ENCODE results near the gene CTSZ. TPM values are rescaled to one million over a fixed set of nuclear protein-coding genes. Genes with fewer than 3 reads are reported as not detected.
"Not testable (repeated sequence)": the region's sequence is repeated elsewhere in the genome, so short reads cannot be mapped to it uniquely, and the experiment has no call there.

CTSZ gene
- total RNA-seq, 2 experiments from 2014 or later, result 48.9 to 49.2 TPM

- ATAC-seq (ENCODE audit: low read depth), result no peak
- Mint-ChIP-seq H3K27me3 (peaks cover 16% of the 10 kb centered on the region), H3K27ac (no peak overlapping the region), H3K36me3 (no peaks in the 10 kb centered on the region), H3K4me3 (no peak overlapping the region), H3K9me3 (peaks cover 8% of the 10 kb centered on the region), H3K4me1 (no peaks in the 10 kb centered on the region)
- POLR2A ChIA-PET, result no interaction called here
- no peak for DNase-seq
Measured at GRCh38 chr20:58973179-58973578, 33.9 kb downstream of the CTSZ start.

GRCh38 chr20:58971429-58971828 lies 35.6 kb downstream of the CTSZ start:
- Mint-ChIP-seq H3K9me3 (peaks cover 8% of the 10 kb centered on the region), H3K4me3 (no peak overlapping the region), H3K4me1 (no peaks in the 10 kb centered on the region), H3K36me3 (no peaks in the 10 kb centered on the region), H3K27me3 (peaks cover 16% of the 10 kb centered on the region), H3K27ac (no peak overlapping the region)
- DNase-seq (no peak), ATAC-seq (ENCODE audit: low read depth) (no peak)
- POLR2A ChIA-PET, result no interaction called here

GRCh38 chr20:58970146-58970545 lies 36.9 kb downstream of the CTSZ start:
- peaks cover 16% of the 10 kb centered on the region for H3K27me3 Mint-ChIP-seq
- H3K27ac Mint-ChIP-seq, result no peak overlapping the region
- H3K36me3 Mint-ChIP-seq, result no peaks in the 10 kb centered on the region
- no peaks in the 10 kb centered on the region for H3K4me1 Mint-ChIP-seq
- DNase-seq (no peak), ATAC-seq (ENCODE audit: low read depth) (no peak)
- no peak overlapping the region for H3K4me3 Mint-ChIP-seq
- H3K9me3 Mint-ChIP-seq, result peaks cover 4% of the 10 kb centered on the region
- POLR2A ChIA-PET, result no interaction called here

- Mint-ChIP-seq H3K9me3 (peaks cover 3% of the 10 kb centered on the region), H3K4me1 (no peaks in the 10 kb centered on the region), H3K36me3 (no peaks in the 10 kb centered on the region), H3K4me3 (no peak overlapping the region), H3K27ac (no peak overlapping the region), H3K27me3 (peaks cover 22% of the 10 kb centered on the region)
- DNase-seq, result no peak
- POLR2A ChIA-PET, result no interaction called here
- ATAC-seq (ENCODE audit: low read depth), result no peak
Measured at GRCh38 chr20:58969439-58969838, 37.6 kb downstream of the CTSZ start.

- DNase-seq (no peak), ATAC-seq (ENCODE audit: low read depth) (no peak)
- Mint-ChIP-seq H3K36me3 (no peaks in the 10 kb centered on the region), H3K4me1 (no peaks in the 10 kb centered on the region), H3K4me3 (no peak overlapping the region), H3K27me3 (peaks cover 23% of the 10 kb centered on the region), H3K9me3 (peaks cover 3% of the 10 kb centered on the region), H3K27ac (no peak overlapping the region)
- POLR2A ChIA-PET, result interaction anchor here (0.6 kb wide), 1 partner anchor 315 kb away, joined by 5 read pairs; no protein-coding TSS in a partner anchor
Measured at GRCh38 chr20:58967652-58968429, 39.2 kb downstream of the CTSZ start.

- H3K27me3 Mint-ChIP-seq, result peaks cover 24% of the 10 kb centered on the region
Measured at GRCh38 chr20:58965270-58966064, 41.6 kb downstream of the CTSZ start.

GRCh38 chr20:58963922-58964321 lies 43.1 kb downstream of the CTSZ start:
- DNase-seq; H3K4me3 Mint-ChIP-seq; H3K4me1 Mint-ChIP-seq; H3K27ac Mint-ChIP-seq; H3K9me3 Mint-ChIP-seq; H3K36me3 Mint-ChIP-seq; POLR2A ChIA-PET; ATAC-seq (ENCODE audit: low read depth): not testable (repeated sequence)
- peaks cover 13% of the 10 kb centered on the region for H3K27me3 Mint-ChIP-seq

More at GRCh38 chr20:58965270-58966064, 41.6 kb downstream of the CTSZ start:
- Mint-ChIP-seq H3K27ac (no peak overlapping the region), H3K4me3 (no peak overlapping the region), H3K4me1 (no peaks in the 10 kb centered on the region), H3K9me3 (peaks cover 3% of the 10 kb centered on the region), H3K36me3 (no peaks in the 10 kb centered on the region)
- DNase-seq, result no peak
- no peak for ATAC-seq (ENCODE audit: low read depth)
- POLR2A ChIA-PET, result no interaction called here

GRCh38 chr20:58963060-58963584 lies 43.9 kb downstream of the CTSZ start:
- POLR2A ChIA-PET, result no interaction called here
- Mint-ChIP-seq H3K4me3 (no peak overlapping the region), H3K27me3 (peaks cover 13% of the 10 kb centered on the region), H3K4me1 (no peaks in the 10 kb centered on the region), H3K36me3 (no peaks in the 10 kb centered on the region), H3K9me3 (no peaks in the 10 kb centered on the region), H3K27ac (no peak overlapping the region)
- no peak for DNase-seq
- no peak for ATAC-seq (ENCODE audit: low read depth)

GRCh38 chr20:58959652-58960051 lies 47.4 kb downstream of the CTSZ start:
- H3K27ac Mint-ChIP-seq, result no peak overlapping the region
- DNase-seq (no peak), ATAC-seq (ENCODE audit: low read depth) (no peak)
- peaks cover 14% of the 10 kb centered on the region for H3K27me3 Mint-ChIP-seq
- no peak overlapping the region for H3K4me3 Mint-ChIP-seq
- no peaks in the 10 kb centered on the region for H3K4me1 Mint-ChIP-seq
- H3K9me3 Mint-ChIP-seq, result no peaks in the 10 kb centered on the region
- no peaks in the 10 kb centered on the region for H3K36me3 Mint-ChIP-seq
- POLR2A ChIA-PET, result no interaction called here

- H3K9me3 Mint-ChIP-seq, result no peaks in the 10 kb centered on the region
- no peaks in the 10 kb centered on the region for H3K4me1 Mint-ChIP-seq
- H3K27me3 Mint-ChIP-seq, result peaks cover 30% of the 10 kb centered on the region
- no peak overlapping the region for H3K27ac Mint-ChIP-seq
- no peaks in the 10 kb centered on the region for H3K36me3 Mint-ChIP-seq
- no peak overlapping the region for H3K4me3 Mint-ChIP-seq
- no peak for DNase-seq
- POLR2A ChIA-PET, result no interaction called here
- no peak for ATAC-seq (ENCODE audit: low read depth)
Measured at GRCh38 chr20:58956078-58956477, 51.0 kb downstream of the CTSZ start.

- no peak overlapping the region for H3K4me3 Mint-ChIP-seq
- H3K36me3 Mint-ChIP-seq, result no peaks in the 10 kb centered on the region
- H3K27me3 Mint-ChIP-seq, result peaks cover 30% of the 10 kb centered on the region
- DNase-seq (no peak), ATAC-seq (ENCODE audit: low read depth) (no peak)
- no peaks in the 10 kb centered on the region for H3K4me1 Mint-ChIP-seq
- H3K27ac Mint-ChIP-seq, result no peak overlapping the region
- POLR2A ChIA-PET, result no interaction called here
- no peaks in the 10 kb centered on the region for H3K9me3 Mint-ChIP-seq
Measured at GRCh38 chr20:58953050-58953449, 54.0 kb downstream of the CTSZ start.

GRCh38 chr20:58950603-58951002 lies 56.5 kb downstream of the CTSZ start:
- no peaks in the 10 kb centered on the region for H3K9me3 Mint-ChIP-seq
- no peak overlapping the region for H3K4me3 Mint-ChIP-seq
- no peaks in the 10 kb centered on the region for H3K4me1 Mint-ChIP-seq
- H3K27me3 Mint-ChIP-seq, result peaks cover 30% of the 10 kb centered on the region
- POLR2A ChIA-PET, result no interaction called here
- DNase-seq, result no peak
- no peak for ATAC-seq (ENCODE audit: low read depth)
- no peak overlapping the region for H3K27ac Mint-ChIP-seq
- no peaks in the 10 kb centered on the region for H3K36me3 Mint-ChIP-seq

- DNase-seq; ATAC-seq (ENCODE audit: low read depth); H3K9me3 Mint-ChIP-seq; H3K4me3 Mint-ChIP-seq; H3K36me3 Mint-ChIP-seq; POLR2A ChIA-PET; H3K27ac Mint-ChIP-seq; H3K4me1 Mint-ChIP-seq: not testable (repeated sequence)
- peaks cover 21% of the 10 kb centered on the region for H3K27me3 Mint-ChIP-seq
Measured at GRCh38 chr20:58947797-58948388, 59.2 kb downstream of the CTSZ start.
